IgD-negative memory B cell (primary cell): ENCODE data around the gene ATL1. TPM values are rescaled to one million over a fixed set of nuclear protein-coding genes. Genes with fewer than 3 reads are reported as not detected.
"Not testable (repeated sequence)": the region's sequence is repeated elsewhere in the genome, so short reads cannot be mapped to it uniquely, and the experiment has no call there.

Experiments
- H3K27ac Mint-ChIP-seq, 3 donors: one replicate each; pipeline ENCODE4 v1.8.0; 2020 to 2022; ENCODE audit warnings: mild to moderate bottlenecking in 3 of 3, mixed read lengths in 3 of 3, moderate library complexity in 1 of 3
- H3K27me3 Mint-ChIP-seq: one replicate; pipeline ENCODE4 v1.8.0; 2021; ENCODE audit warnings: mixed read lengths
- H3K36me3 Mint-ChIP-seq: one replicate; pipeline ENCODE4 v1.8.0; 2020; ENCODE audit warnings: mild to moderate bottlenecking, mixed read lengths
- H3K4me1 Mint-ChIP-seq, 3 donors: one replicate each; pipeline ENCODE4 v1.8.0; 2020 to 2022; ENCODE audit warnings: mixed read lengths in 3 of 3, mild to moderate bottlenecking in 1 of 3
- H3K4me3 Mint-ChIP-seq, 4 donors: one replicate each; pipeline ENCODE4 v1.8.0; 2020 to 2022; ENCODE audit warnings: mild to moderate bottlenecking in 4 of 4, mixed read lengths in 4 of 4, moderate library complexity in 3 of 4
- H3K9me3 Mint-ChIP-seq, 3 donors: one replicate each; pipeline ENCODE4 v1.8.0; 2020 to 2021; ENCODE audit warnings: mixed read lengths in 3 of 3, mild to moderate bottlenecking in 1 of 3
- polyA plus RNA-seq: library from polyadenylated mRNA; unstranded; fragments of 300-500 nt; fragmentation: Illumina TruSeq; gene quantifications from one replicate; pipeline ENCODE4 v1.2.3, GENCODE V29; 2021

ATL1 gene
- polyA plus RNA-seq, 1 donor from 2014 or later, result 4.1 TPM

DNA sequence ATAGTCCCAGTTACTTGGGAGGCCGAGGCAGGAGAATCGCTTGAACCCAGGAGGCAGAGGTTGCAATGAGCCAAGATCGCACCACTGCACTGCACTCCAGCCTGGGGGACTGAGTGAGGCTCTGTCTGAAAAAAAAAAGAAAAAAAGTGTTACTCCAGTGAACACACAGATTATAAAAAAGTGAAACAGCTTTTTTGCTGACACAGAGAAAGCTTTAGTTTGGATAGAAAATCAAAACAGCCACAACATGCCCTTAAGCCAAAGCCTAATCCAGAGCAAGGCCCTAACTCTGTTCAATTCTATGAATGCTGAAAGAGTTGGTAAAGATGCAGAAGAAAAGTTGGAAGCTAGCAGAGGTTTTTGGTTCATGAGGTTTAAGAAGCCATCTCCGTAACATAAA, 65.0 kb downstream of the ATL1 start:
- peak overlapping the region in 1 of 3 donors; percentile 53 for H3K27ac Mint-ChIP-seq
- H3K27me3 Mint-ChIP-seq, result not testable (repeated sequence)

DNA sequence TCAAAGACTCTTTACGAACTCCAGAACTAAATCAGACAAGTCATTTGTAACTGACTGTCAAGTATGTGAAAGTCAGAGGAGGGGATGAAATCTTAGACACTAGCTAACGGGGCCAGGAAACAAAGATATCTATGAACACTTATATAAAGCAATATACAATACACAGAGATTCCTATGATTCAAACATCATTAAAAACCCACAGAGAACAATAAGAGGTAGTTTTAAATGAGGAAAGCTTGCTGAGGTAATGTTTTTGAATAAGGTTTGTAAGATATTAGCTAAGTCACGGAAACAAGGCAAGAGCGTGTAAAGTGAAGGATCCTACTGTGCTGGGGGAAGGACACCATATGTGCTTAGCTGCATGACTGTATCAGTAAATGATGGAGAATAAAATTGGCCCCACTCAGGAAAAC, 71.5 kb downstream of the ATL1 start:
- no peak overlapping the region for H3K27ac Mint-ChIP-seq
- H3K9me3 Mint-ChIP-seq, result no peaks in the 10 kb centered on the region
- peaks cover 3% of the 10 kb centered on the region for H3K36me3 Mint-ChIP-seq
- H3K27me3 Mint-ChIP-seq, result no peaks in the 10 kb centered on the region
- H3K4me3 Mint-ChIP-seq, result no peak overlapping the region
- H3K4me1 Mint-ChIP-seq, result peaks cover 0 to 3% (median 0%) of the 10 kb centered on the region in 3 donors

More for the DNA sequence above, 65.0 kb downstream of the ATL1 start:
- H3K9me3 Mint-ChIP-seq, H3K4me1 Mint-ChIP-seq, H3K4me3 Mint-ChIP-seq, H3K36me3 Mint-ChIP-seq: not testable (repeated sequence)

GRCh38 chr14:50633954-50634353, 74.0 kb downstream of the ATL1 start:
- Mint-ChIP-seq H3K27me3 (no peaks in the 10 kb centered on the region), H3K36me3 (no peaks in the 10 kb centered on the region), H3K4me3 (no peak overlapping the region), H3K27ac (no peak overlapping the region), H3K4me1 (peaks cover 0 to 3% (median 0%) of the 10 kb centered on the region in 3 donors), H3K9me3 (no peaks in the 10 kb centered on the region)

DNA sequence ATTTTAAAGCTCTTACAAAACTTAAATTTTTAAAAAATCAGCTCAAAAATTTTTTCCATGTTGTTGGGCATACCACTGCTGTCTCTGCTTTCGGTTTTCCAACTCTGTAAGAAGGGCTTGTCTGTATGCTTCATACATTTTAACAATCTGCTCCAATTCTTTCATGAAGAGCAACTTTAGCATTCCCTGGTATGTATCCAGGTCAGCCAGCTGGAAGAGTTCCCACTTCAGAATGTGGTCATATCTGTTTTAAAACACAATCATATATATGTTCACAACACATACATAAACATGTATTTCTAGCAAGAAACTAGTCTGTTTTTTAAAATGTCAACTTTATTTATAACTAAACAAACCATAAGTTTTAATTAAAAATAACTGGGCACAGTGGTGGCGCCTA, 75.2 kb downstream of the ATL1 start:
- H3K27ac Mint-ChIP-seq, result no peak overlapping the region
- peaks cover 4% of the 10 kb centered on the region for H3K36me3 Mint-ChIP-seq
- no peak overlapping the region for H3K4me3 Mint-ChIP-seq
- H3K27me3 Mint-ChIP-seq, result no peaks in the 10 kb centered on the region
- H3K9me3 Mint-ChIP-seq, result no peaks in the 10 kb centered on the region
- H3K4me1 Mint-ChIP-seq, result peaks cover 0 to 5% (median 0%) of the 10 kb centered on the region in 3 donors

DNA sequence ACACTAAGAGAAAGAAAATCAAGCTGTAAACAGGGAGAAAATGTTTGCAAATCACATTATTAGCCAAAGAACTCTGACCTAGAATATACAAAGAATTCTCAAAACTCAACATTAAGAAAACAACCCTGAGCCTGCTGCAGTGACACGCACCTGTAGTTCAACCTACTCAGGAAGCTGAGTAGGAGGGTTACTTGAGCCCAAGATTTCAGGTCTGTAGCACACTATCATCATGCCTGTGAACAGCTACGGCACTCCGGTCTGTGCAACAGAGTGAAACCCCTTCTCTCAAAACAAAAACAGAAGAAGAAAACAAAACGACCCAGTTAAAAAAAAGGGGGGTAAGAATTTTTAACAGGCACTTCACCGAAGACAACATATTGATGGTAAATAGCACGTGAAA, 87.3 kb downstream of the ATL1 start:
- Mint-ChIP-seq H3K36me3 (peaks cover 13% of the 10 kb centered on the region), H3K4me1 (peaks cover 32 to 39% (median 39%) of the 10 kb centered on the region in 3 donors), H3K27ac (peak overlapping the region; percentile 24 to 87 (median 59)), H3K9me3 (no peaks in the 10 kb centered on the region), H3K4me3 (peak overlapping the region; percentile 60 to 92 (median 76)), H3K27me3 (no peaks in the 10 kb centered on the region)

DNA sequence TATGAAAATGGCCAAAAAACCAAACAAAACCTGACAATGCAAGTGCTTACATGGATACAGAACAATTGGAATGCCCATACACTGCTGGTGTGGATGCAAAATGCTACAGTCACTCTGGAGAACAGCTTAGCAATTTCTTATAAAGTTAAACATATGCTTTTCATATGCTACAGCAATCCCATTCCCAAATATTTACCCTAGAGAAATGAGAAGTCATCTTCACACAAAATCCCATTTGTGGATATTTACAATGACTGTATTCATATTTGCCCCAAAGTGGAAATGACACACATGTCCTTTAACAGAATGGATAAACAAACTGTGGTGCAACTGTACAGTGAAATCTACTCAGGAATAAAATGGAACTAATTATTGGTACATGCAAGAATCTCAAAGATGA, 87.8 kb downstream of the ATL1 start:
- Mint-ChIP-seq H3K9me3 (no peaks in the 10 kb centered on the region), H3K4me3 (peak overlapping the region; percentile 60 to 92 (median 76)), H3K4me1 (peaks cover 33 to 42% (median 41%) of the 10 kb centered on the region in 3 donors), H3K36me3 (peaks cover 14% of the 10 kb centered on the region), H3K27ac (peak overlapping the region; percentile 24 to 87 (median 59)), H3K27me3 (no peaks in the 10 kb centered on the region)

DNA sequence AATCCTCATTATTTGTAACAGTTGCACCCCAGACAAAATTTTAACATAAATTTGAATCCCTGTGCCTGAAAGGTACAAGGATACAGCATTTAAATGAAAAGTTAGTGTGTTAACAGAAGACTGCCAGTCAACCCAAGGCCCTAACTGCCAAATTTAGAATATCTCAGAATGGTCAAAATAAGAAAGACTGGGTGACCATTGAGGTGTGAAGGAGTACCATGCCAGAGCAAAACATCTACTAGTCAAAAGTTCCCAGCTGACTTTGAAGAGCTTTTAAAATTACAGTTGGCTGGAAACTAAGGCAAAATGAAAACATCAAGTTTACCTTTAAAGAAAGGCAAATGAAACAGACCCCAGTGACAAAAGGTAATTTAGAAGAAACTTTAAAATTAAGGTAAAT, 89.7 kb downstream of the ATL1 start:
- H3K27ac Mint-ChIP-seq, result peak overlapping the region; percentile 59 to 90 (median 87)
- peaks cover 11% of the 10 kb centered on the region for H3K36me3 Mint-ChIP-seq
- peaks cover 33 to 49% (median 48%) of the 10 kb centered on the region in 3 donors for H3K4me1 Mint-ChIP-seq
- peak overlapping the region in 3 of 4 donors; percentile 28 to 81 (median 77) for H3K4me3 Mint-ChIP-seq
- H3K27me3 Mint-ChIP-seq, result no peaks in the 10 kb centered on the region
- H3K9me3 Mint-ChIP-seq, result no peaks in the 10 kb centered on the region

DNA sequence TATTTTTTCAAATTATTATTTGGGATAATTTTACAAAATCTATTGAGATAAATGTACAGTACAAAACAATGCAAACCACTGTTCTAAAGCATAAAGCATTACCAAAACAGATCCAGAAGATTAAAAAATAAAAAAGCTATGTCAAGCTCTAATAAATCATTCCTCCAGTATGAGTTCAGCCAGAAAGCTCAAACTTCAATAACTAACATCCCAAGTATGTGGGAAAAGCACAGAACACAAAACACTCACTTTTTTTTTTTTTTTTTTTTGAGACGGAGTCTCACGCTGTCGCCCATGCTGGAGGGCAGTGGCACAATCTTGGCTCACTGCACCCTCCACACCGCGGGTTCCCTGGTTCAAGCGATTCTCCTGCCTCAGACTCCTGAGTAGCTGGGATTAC, 96.8 kb downstream of the ATL1 start:
- no peaks in the 10 kb centered on the region for H3K27me3 Mint-ChIP-seq
- H3K36me3 Mint-ChIP-seq, result peaks cover 16% of the 10 kb centered on the region
- no peak overlapping the region for H3K4me3 Mint-ChIP-seq

DNA sequence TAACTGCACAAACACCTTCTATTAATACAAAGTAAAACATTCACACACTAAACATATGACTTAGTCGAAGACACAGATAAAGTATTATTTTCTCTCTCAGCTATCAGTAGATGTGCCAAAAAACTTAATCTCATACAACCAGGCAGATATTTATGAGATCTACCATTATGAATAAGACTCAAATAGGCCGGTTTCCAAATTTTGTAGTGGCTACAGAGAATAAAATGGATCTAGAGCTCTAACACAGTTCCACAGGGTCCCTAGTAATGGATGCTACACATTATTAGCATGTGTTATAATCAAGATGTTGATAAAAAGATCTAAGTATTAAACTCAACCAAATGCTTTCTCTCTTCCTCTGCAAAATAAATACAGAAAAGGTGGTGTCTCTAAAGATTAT, 97.8 kb downstream of the ATL1 start:
- Mint-ChIP-seq H3K4me3 (no peak overlapping the region), H3K36me3 (peaks cover 12% of the 10 kb centered on the region), H3K9me3 (no peaks in the 10 kb centered on the region), H3K27me3 (no peaks in the 10 kb centered on the region), H3K4me1 (peaks cover 26 to 49% (median 39%) of the 10 kb centered on the region in 3 donors), H3K27ac (peak overlapping the region in 1 of 3 donors; percentile 41)

More for the DNA sequence above, 96.8 kb downstream of the ATL1 start:
- Mint-ChIP-seq H3K9me3 (no peaks in the 10 kb centered on the region), H3K4me1 (peaks cover 29 to 51% (median 45%) of the 10 kb centered on the region in 3 donors), H3K27ac (no peak overlapping the region)

- no peaks in the 10 kb centered on the region for H3K27me3 Mint-ChIP-seq
- peaks cover 12% of the 10 kb centered on the region for H3K36me3 Mint-ChIP-seq
- no peaks in the 10 kb centered on the region for H3K9me3 Mint-ChIP-seq
- peaks cover 30 to 52% (median 41%) of the 10 kb centered on the region in 3 donors for H3K4me1 Mint-ChIP-seq
- H3K4me3 Mint-ChIP-seq, result no peak overlapping the region
- H3K27ac Mint-ChIP-seq, result peak overlapping the region in 1 of 3 donors; percentile 41
Observed at GRCh38 chr14:50658203-50658602, 98.3 kb downstream of the ATL1 start.

- H3K4me1 Mint-ChIP-seq, result peaks cover 37 to 50% (median 45%) of the 10 kb centered on the region in 3 donors
- H3K27ac Mint-ChIP-seq, result peak overlapping the region in 2 of 3 donors; percentile 14 to 69
Observed at GRCh38 chr14:50659327-50659974, 99.5 kb downstream of the ATL1 start.

GRCh38 chr14:50664579-50664978, 104.6 kb downstream of the ATL1 start:
- not testable (repeated sequence) for H3K27me3 Mint-ChIP-seq, H3K9me3 Mint-ChIP-seq
- Mint-ChIP-seq H3K4me3 (peak overlapping the region in 3 of 4 donors; percentile 36 to 70 (median 58)), H3K27ac (peak overlapping the region in 1 of 3 donors; percentile 65), H3K4me1 (peaks cover 40 to 47% (median 41%) of the 10 kb centered on the region in 3 donors), H3K36me3 (peaks cover 12% of the 10 kb centered on the region)

More at GRCh38 chr14:50659327-50659974, 99.5 kb downstream of the ATL1 start:
- H3K36me3 Mint-ChIP-seq, result peaks cover 12% of the 10 kb centered on the region
- no peaks in the 10 kb centered on the region for H3K27me3 Mint-ChIP-seq
- H3K9me3 Mint-ChIP-seq, result no peaks in the 10 kb centered on the region
- H3K4me3 Mint-ChIP-seq, result no peak overlapping the region

- peak overlapping the region; percentile 54 to 65 (median 54) for H3K27ac Mint-ChIP-seq
- not testable (repeated sequence) for H3K36me3 Mint-ChIP-seq, H3K9me3 Mint-ChIP-seq, H3K27me3 Mint-ChIP-seq
- peak overlapping the region; percentile 68 to 89 (median 84) for H3K4me3 Mint-ChIP-seq
- peaks cover 35 to 39% (median 38%) of the 10 kb centered on the region in 3 donors for H3K4me1 Mint-ChIP-seq
Observed at GRCh38 chr14:50665300-50665699, 105.4 kb downstream of the ATL1 start.

DNA sequence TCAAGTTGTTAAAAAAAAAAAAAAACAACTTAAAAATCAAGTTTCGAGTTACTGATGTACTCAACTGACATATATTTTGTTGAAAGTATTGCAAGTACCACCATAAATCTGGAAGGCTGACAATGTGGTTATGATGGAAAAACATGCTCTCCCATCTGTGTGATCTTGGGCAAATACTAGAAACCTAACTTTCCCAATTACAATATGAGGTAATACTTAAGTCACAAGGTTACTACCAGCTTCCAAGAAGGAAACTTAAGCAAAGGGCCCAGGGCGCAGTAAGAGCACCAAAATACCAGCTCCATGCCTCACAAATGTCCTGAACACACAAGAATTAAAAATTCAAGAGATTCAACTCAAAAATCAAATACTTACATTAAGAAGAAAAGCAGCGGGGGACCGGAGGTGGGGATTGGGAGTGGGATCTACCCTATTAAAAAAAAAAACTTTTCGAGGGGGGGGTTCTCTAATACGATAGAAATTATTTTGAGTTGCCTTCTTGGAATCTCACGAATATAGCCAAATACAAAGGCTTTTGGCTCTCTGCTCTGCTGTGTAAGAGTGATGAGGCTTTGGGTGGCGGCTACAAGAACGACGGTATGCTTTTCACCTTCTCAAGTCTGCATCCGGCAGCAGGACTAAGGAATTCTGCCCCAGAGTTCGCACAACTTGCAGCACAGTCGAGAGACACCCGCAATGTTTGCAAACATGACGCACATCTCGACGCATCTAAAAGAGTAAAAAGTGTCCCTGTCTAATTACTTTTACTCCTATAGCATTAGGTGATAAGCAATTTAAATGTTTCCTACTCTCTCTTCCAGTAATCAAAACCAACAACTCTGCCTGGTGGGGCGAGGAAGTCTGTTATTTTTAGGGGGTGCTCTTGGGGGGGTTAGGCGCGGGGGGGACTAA, 107.1 kb downstream of the ATL1 start:
- Mint-ChIP-seq H3K4me3 (peak overlapping the region in 1 of 4 donors; percentile 99), H3K27me3 (no peaks in the 10 kb centered on the region), H3K36me3 (no peaks in the 10 kb centered on the region), H3K4me1 (peaks cover 24 to 26% (median 26%) of the 10 kb centered on the region in 3 donors), H3K9me3 (no peaks in the 10 kb centered on the region), H3K27ac (peak overlapping the region in 1 of 3 donors; percentile 94)

DNA sequence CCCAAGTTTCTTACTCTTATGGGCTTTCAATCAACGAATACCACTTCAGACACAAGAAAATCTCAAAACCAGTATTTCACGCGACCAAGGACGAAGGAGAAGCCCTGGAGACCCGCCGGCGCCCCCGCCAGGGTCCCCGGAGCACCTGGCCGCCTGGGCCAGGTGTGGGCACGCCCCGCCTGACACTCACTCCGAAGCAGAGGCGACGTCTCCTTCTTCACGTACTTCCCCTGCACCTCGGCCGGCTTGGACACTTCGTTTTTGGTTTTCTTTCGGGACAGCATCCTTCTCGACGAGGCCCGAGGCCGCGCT, 107.7 kb downstream of the ATL1 start:
- Mint-ChIP-seq H3K27ac (peak overlapping the region in 1 of 3 donors; percentile 94), H3K27me3 (no peaks in the 10 kb centered on the region), H3K9me3 (no peaks in the 10 kb centered on the region), H3K4me1 (peaks cover 24 to 27% (median 25%) of the 10 kb centered on the region in 3 donors), H3K4me3 (peak overlapping the region in 1 of 4 donors; percentile 99), H3K36me3 (no peaks in the 10 kb centered on the region)
